ENCODE results near the gene ATG7.

Gene ATG7

GRCh38 chr3:11287404-11287803, 15.2 kb downstream of the ATG7 start:
- no peak overlapping the region for H3K4me3 ChIP-seq (ENCODE audit: low read depth, low read length)

GRCh38 chr3:11288021-11288491, 15.9 kb downstream of the ATG7 start:
- no peak for TF ChIP-seq CTCF (IDR thresholded peaks at IDR 0.05; ENCODE audit: borderline replicate concordance, insufficient read depth, low read depth, low read length)
- H3K4me3 ChIP-seq (ENCODE audit: low read depth, low read length), result no peak overlapping the region

More at GRCh38 chr3:11287404-11287803, 15.2 kb downstream of the ATG7 start:
- no peak for TF ChIP-seq CTCF (IDR thresholded peaks at IDR 0.05; ENCODE audit: borderline replicate concordance, insufficient read depth, low read depth, low read length)

- no peak for TF ChIP-seq CTCF (IDR thresholded peaks at IDR 0.05; ENCODE audit: borderline replicate concordance, insufficient read depth, low read depth, low read length)
- H3K4me3 ChIP-seq (ENCODE audit: low read depth, low read length), result no peak overlapping the region
These were observed 16.8 kb downstream of the ATG7 start for GRCh38 chr3:11288786-11289637.

GRCh38 chr3:11289864-11290263, 17.7 kb downstream of the ATG7 start:
- TF ChIP-seq CTCF (IDR thresholded peaks at IDR 0.05; ENCODE audit: borderline replicate concordance, insufficient read depth, low read depth, low read length), result no peak
- no peak overlapping the region for H3K4me3 ChIP-seq (ENCODE audit: low read depth, low read length)

GRCh38 chr3:11290743-11291680, 18.8 kb downstream of the ATG7 start:
- H3K4me3 ChIP-seq (ENCODE audit: low read depth, low read length), result no peak overlapping the region

GRCh38 chr3:11291808-11292207, 19.6 kb downstream of the ATG7 start:
- no peak for TF ChIP-seq CTCF (IDR thresholded peaks at IDR 0.05; ENCODE audit: borderline replicate concordance, insufficient read depth, low read depth, low read length)
- no peak overlapping the region for H3K4me3 ChIP-seq (ENCODE audit: low read depth, low read length)

More at GRCh38 chr3:11290743-11291680, 18.8 kb downstream of the ATG7 start:
- no peak for TF ChIP-seq CTCF (IDR thresholded peaks at IDR 0.05; ENCODE audit: borderline replicate concordance, insufficient read depth, low read depth, low read length)
